Small intestine (tissue), 7 donors: ENCODE results near the gene TICAM2. TPM values are rescaled to one million over a fixed set of nuclear protein-coding genes. Genes with fewer than 3 reads are reported as not detected.

Source experiments
- DNase-seq, 2 donors: peaks; one replicate each; pipeline versions ENCODE4 v3.0.0 to v3.0.0-alpha.2; 2013
- FAIRE-seq: peaks from 2 replicates; lab custom pipeline; 2012; peaks lifted over from hg19 to GRCh38; lab: Jason Lieb, UNC
- H3K27ac ChIP-seq, 3 donors: one replicate each; pipeline ENCODE4 v1.5.1; 2013; ENCODE audit warnings: low read length in 2 of 3, mild to moderate bottlenecking in 2 of 3, control low read depth in 1 of 3, inconsistent platforms in 1 of 3, low read depth in 1 of 3, moderate library complexity in 1 of 3
- H3K27me3 ChIP-seq, 3 donors: one replicate each; pipeline ENCODE4 v1.6.1; 2013; ENCODE audit warnings: low read length in 3 of 3, inconsistent platforms in 1 of 3; ENCODE audit not compliant: control insufficient read depth in 3 of 3, insufficient read depth in 3 of 3
- H3K36me3 ChIP-seq, 3 donors: one replicate each; pipeline ENCODE4 v1.6.1; 2013; ENCODE audit warnings: low read length in 3 of 3, inconsistent platforms in 1 of 3, low read depth in 1 of 3, mild to moderate bottlenecking in 1 of 3, moderate library complexity in 1 of 3; ENCODE audit not compliant: control insufficient read depth in 3 of 3, insufficient read depth in 2 of 3
- H3K4me1 ChIP-seq, 3 donors: one replicate each; pipeline ENCODE4 v1.6.1; 2013; ENCODE audit warnings: low read length in 2 of 3, inconsistent platforms in 1 of 3, low read depth in 1 of 3, mild to moderate bottlenecking in 1 of 3, moderate library complexity in 1 of 3; ENCODE audit not compliant: control insufficient read depth in 3 of 3, insufficient read depth in 2 of 3
- H3K4me3 ChIP-seq, 3 donors: one replicate each; pipeline ENCODE4 v1.5.1; 2013; ENCODE audit warnings: low read length in 3 of 3, control low read depth in 1 of 3, inconsistent platforms in 1 of 3, low read depth in 1 of 3, mild to moderate bottlenecking in 1 of 3, moderate library complexity in 1 of 3
- H3K9me3 ChIP-seq, 2 donors: one replicate each; pipeline ENCODE4 v1.6.1; 2013; ENCODE audit warnings: low read depth in 1 of 2, low read length in 1 of 2; ENCODE audit not compliant: control insufficient read depth in 2 of 2, insufficient read depth in 1 of 2
- WGBS, 3 donors: extraction: QIAGEN DNeasy Blood & Tissue Kit; methylation state at CpG; one replicate each; pipeline ENCODE4 v1.1.7; 2013; 5-methylcytosine and 5-hydroxymethylcytosine counted together
- polyA plus RNA-seq, 4 donors: library from polyadenylated mRNA; stranded (reverse) in 3 of 4; unstranded in 1 of 4; fragments of 200-250 nt in 3 of 4; fragments of 120-200 nt in 1 of 4; gene quantifications; one replicate each; pipeline versions ENCODE4 v1.2.1 to v1.2.3, GENCODE V29; 2013
- donor health status: healthy with polysubstance abuse.
- donor health status: control.
- donor health status: control.
- donor health status: Bipolar disorder and iron deficiency.
- donor health status: healthy.

Gene TICAM2
- polyA plus RNA-seq, 4 donors, result 0.27 to 2.2 (median 1.5) TPM

- FAIRE-seq (no peak), DNase-seq (peak; percentile 97)
- H3K4me3 ChIP-seq, result peak within 1 kb of the TSS; percentile 66 to 99 (median 94)
- H3K36me3 ChIP-seq, result peaks cover 0 to 5% (median 4%) of the 10 kb centered on the region in 3 donors
- H3K27ac ChIP-seq, result peak within 1 kb of the TSS; percentile 95 to 100 (median 100)
- H3K9me3 ChIP-seq, result peaks cover 0 to 25% of the 10 kb centered on the region in 2 donors
- H3K27me3 ChIP-seq, result no peaks in the 10 kb centered on the region
- WGBS, 3 donors, result 1% methylated on average over 49 to 82 of the region's 82 CpGs
- H3K4me1 ChIP-seq, result peaks cover 0 to under 1% (median 0%) of the 10 kb centered on the region in 3 donors
Observed at GRCh38 chr5:115544436-115545350, 57.6 kb downstream of the TICAM2 start, which contains the start of gene FEM1C. Gene FEM1C, minus strand, starts transcription at chr5:115544775. Its CDS starts 1,282 bp downstream, at chr5:115543493.

GRCh38 chr5:115544043-115544435 lies 58.2 kb downstream of the TICAM2 start:
- H3K27ac ChIP-seq, result peak overlapping the region; percentile 95 to 100 (median 100)
- H3K4me3 ChIP-seq, result peak overlapping the region; percentile 66 to 99 (median 94)
- H3K4me1 ChIP-seq, result peaks cover 0 to 7% (median 2%) of the 10 kb centered on the region in 3 donors
- no peak for DNase-seq
- H3K27me3 ChIP-seq, result no peaks in the 10 kb centered on the region
- H3K9me3 ChIP-seq, result peaks cover 0 to 22% of the 10 kb centered on the region in 2 donors
- FAIRE-seq, result no peak
- H3K36me3 ChIP-seq, result peaks cover 0 to 7% (median 4%) of the 10 kb centered on the region in 3 donors
- WGBS, 3 donors, result 0 to 1% (median 1%) methylated on average over 19 to 20 of the region's 20 CpGs

GRCh38 chr5:115543365-115544042 lies 58.8 kb downstream of the TICAM2 start:
- Histone ChIP-seq H3K4me3 (peak overlapping the region; percentile 66 to 99 (median 94)), H3K27ac (peak overlapping the region; percentile 95 to 100 (median 100)), H3K4me1 (peaks cover 3 to 12% (median 3%) of the 10 kb centered on the region in 3 donors), H3K9me3 (peaks cover 0 to 22% of the 10 kb centered on the region in 2 donors), H3K27me3 (no peaks in the 10 kb centered on the region), H3K36me3 (peaks cover 0 to 7% (median 4%) of the 10 kb centered on the region in 3 donors)
- FAIRE-seq, result no peak
- 2 to 6% (median 5%) methylated on average over 15 of the region's 15 CpGs for whole genome bisulfite sequencing, 3 donors
- peak; percentile 87 to 90 for DNase-seq

- WGBS, 3 donors, result 12 to 34% (median 22%) methylated on average over 10 of the region's 10 CpGs
- Histone ChIP-seq H3K4me3 (peak overlapping the region; percentile 66 to 99 (median 94)), H3K27ac (peak overlapping the region; percentile 95 to 100 (median 100)), H3K4me1 (peaks cover 3 to 16% (median 6%) of the 10 kb centered on the region in 3 donors), H3K9me3 (peaks cover 0 to 18% of the 10 kb centered on the region in 2 donors), H3K36me3 (peaks cover 0 to 9% (median 4%) of the 10 kb centered on the region in 3 donors), H3K27me3 (no peaks in the 10 kb centered on the region)
- FAIRE-seq (no peak), DNase-seq (no peak)
Observed at GRCh38 chr5:115542651-115543364, 59.5 kb downstream of the TICAM2 start.

- peaks cover 0 to 14% of the 10 kb centered on the region in 2 donors for H3K9me3 ChIP-seq
- H3K36me3 ChIP-seq, result peaks cover 0 to 9% (median 4%) of the 10 kb centered on the region in 3 donors
- no peaks in the 10 kb centered on the region for H3K27me3 ChIP-seq
- FAIRE-seq, result no peak
- peak overlapping the region in 1 of 3 donors; percentile 95 for H3K27ac ChIP-seq
- WGBS, 3 donors, result 4 to 15% (median 9%) methylated on average over 2 of the region's 2 CpGs
- peak overlapping the region; percentile 34 to 94 (median 66) for H3K4me3 ChIP-seq
- H3K4me1 ChIP-seq, result peaks cover 6 to 16% (median 9%) of the 10 kb centered on the region in 3 donors
- DNase-seq, result peak in 1 of 2 donors; percentile 36
Observed at GRCh38 chr5:115542086-115542485, 60.2 kb downstream of the TICAM2 start.

- WGBS, 3 donors, result 11 to 20% (median 19%) methylated on average over 2 of the region's 2 CpGs
- FAIRE-seq (peak; percentile 68), DNase-seq (peak in 1 of 2 donors; percentile 28)
- H3K27ac ChIP-seq, result peak overlapping the region in 1 of 3 donors; percentile 95
- peaks cover 0 to 9% (median 4%) of the 10 kb centered on the region in 3 donors for H3K36me3 ChIP-seq
- H3K27me3 ChIP-seq, result no peaks in the 10 kb centered on the region
- peaks cover 0 to 12% of the 10 kb centered on the region in 2 donors for H3K9me3 ChIP-seq
- peaks cover 6 to 16% (median 9%) of the 10 kb centered on the region in 3 donors for H3K4me1 ChIP-seq
- H3K4me3 ChIP-seq, result peak overlapping the region in 2 of 3 donors; percentile 58 to 66
Observed at GRCh38 chr5:115541611-115542010, 60.7 kb downstream of the TICAM2 start.

- FAIRE-seq (no peak), DNase-seq (no peak)
- Histone ChIP-seq H3K9me3 (no peaks in the 10 kb centered on the region), H3K27ac (no peak overlapping the region), H3K4me3 (no peak overlapping the region), H3K4me1 (peaks cover 6 to 20% (median 18%) of the 10 kb centered on the region in 3 donors), H3K36me3 (peaks cover 0 to 7% (median 0%) of the 10 kb centered on the region in 3 donors), H3K27me3 (no peaks in the 10 kb centered on the region)
- 86 to 92% (median 92%) methylated on average over 3 of the region's 3 CpGs for WGBS, 3 donors
Observed at GRCh38 chr5:115535479-115536035, 66.7 kb downstream of the TICAM2 start.
